ENCODE measurements around the gene GRIK4. TPM values are rescaled to one million over a fixed set of nuclear protein-coding genes. Genes with fewer than 3 reads are reported as not detected.

The GRIK4 gene
- total and polyA plus RNA-seq, 2 donors (not counting 1 experiment from before 2014, with no cell fraction given), result 0.12 to 0.27 TPM

DNA sequence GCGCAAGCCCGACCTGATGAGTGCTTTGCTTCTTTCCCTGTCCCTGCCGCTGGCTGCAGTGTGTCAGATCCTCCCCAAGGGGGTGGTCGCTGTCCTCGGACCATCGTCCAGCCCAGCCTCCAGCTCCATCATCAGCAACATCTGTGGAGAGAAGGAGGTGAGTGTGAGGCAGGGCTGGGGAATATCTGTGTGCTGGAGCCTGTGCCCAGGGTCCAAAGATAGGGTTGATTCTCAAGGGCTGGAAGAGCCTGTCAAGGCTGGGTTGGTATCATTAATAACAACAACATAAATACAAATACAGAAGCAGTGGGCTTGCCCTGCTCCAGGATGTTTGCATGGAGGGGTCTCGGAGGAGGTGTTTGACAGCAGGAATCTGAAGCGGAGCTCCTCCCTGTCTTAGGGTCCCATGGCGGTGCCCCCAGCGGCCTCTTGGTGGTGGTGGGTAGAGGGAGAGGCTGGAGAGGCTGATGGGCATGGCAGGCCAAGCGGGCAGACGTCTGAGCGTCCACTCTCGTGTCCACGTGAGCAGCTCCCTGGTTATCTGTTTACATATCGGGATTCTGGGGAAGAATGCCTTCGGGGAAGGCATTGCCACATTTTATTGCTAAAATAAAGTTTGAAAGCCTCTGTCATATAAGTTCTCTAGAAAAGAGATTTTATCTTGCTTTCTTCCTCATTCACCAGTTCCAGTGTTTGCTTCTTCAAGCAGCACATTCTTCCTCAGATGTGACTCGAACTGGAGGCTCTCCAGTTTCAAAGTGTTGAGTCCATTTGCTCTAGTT lies 304.0 kb downstream of the GRIK4 start:
- H3K4me3 Mint-ChIP-seq, result no peak overlapping the region
- no peaks in the 10 kb centered on the region for H3K79me2 ChIP-seq (ENCODE audit: control insufficient read depth, insufficient read depth, low read length)
- no peak for ATAC-seq (ENCODE audit: low read depth)
- CTCF ChIA-PET, result no interaction called here
- no peak overlapping the region for H3K27ac ChIP-seq (ENCODE audit: low read length in 2 of 2)
- no peaks in the 10 kb centered on the region for H3K36me3 ChIP-seq (replicated peaks in 1 of 2; ENCODE audit: control extremely low read depth in 1 of 2, control insufficient read depth in 1 of 2, extremely low read depth in 1 of 2, insufficient read depth in 2 of 2, low read length in 1 of 2)
- no peak overlapping the region for H2AFZ ChIP-seq (ENCODE audit: insufficient read depth, low read depth, low read length, poor library complexity, severe bottlenecking)
- no peak overlapping the region for H3K27ac Mint-ChIP-seq
- H3K4me1 Mint-ChIP-seq, result no peaks in the 10 kb centered on the region
- peaks cover 0 to 6% (median 0%) of the 10 kb centered on the region in 4 experiments for H3K27me3 ChIP-seq (replicated peaks in 1 of 4; ENCODE audit: control extremely low read depth in 1 of 4, control insufficient read depth in 3 of 4, insufficient read depth in 4 of 4, low read length in 3 of 4)
- H3K4me3 ChIP-seq (ENCODE audit: control extremely low read depth in 1 of 5, extremely low read depth in 1 of 5, insufficient read depth in 1 of 5, low read depth in 2 of 5, low read length in 4 of 5), result no peak overlapping the region
- H3K27me3 Mint-ChIP-seq, result peaks cover 31% of the 10 kb centered on the region
- no peaks in the 10 kb centered on the region for H3K9me3 ChIP-seq (ENCODE audit: control extremely low read depth in 1 of 3, control insufficient read depth in 2 of 3, insufficient read depth in 1 of 3, low read length in 2 of 3)
- no peaks in the 10 kb centered on the region for H4K20me1 ChIP-seq (ENCODE audit: control insufficient read depth, insufficient read depth, low read length, poor library complexity, severe bottlenecking)
- intact Hi-C loops (cut with micrococcal nuclease), result no loop called here
- H3K9ac ChIP-seq (ENCODE audit: low read length), result no peak overlapping the region
- POLR2A ChIA-PET, result no interaction called here
- TF ChIP-seq, protein P1, sequence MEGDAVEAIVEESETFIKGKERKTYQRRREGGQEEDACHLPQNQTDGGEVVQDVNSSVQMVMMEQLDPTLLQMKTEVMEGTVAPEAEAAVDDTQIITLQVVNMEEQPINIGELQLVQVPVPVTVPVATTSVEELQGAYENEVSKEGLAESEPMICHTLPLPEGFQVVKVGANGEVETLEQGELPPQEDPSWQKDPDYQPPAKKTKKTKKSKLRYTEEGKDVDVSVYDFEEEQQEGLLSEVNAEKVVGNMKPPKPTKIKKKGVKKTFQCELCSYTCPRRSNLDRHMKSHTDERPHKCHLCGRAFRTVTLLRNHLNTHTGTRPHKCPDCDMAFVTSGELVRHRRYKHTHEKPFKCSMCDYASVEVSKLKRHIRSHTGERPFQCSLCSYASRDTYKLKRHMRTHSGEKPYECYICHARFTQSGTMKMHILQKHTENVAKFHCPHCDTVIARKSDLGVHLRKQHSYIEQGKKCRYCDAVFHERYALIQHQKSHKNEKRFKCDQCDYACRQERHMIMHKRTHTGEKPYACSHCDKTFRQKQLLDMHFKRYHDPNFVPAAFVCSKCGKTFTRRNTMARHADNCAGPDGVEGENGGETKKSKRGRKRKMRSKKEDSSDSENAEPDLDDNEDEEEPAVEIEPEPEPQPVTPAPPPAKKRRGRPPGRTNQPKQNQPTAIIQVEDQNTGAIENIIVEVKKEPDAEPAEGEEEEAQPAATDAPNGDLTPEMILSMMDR (IDR thresholded peaks at IDR 0.05), result no peak
- no peak overlapping the region for H3K4me2 ChIP-seq (replicated peaks; ENCODE audit: low read depth, low read length, poor library complexity, severe bottlenecking)
- WGBS (ENCODE audit: insufficient coverage), result 90% methylated on average over 13 of the region's 18 CpGs
- no peaks in the 10 kb centered on the region for H3K9me3 Mint-ChIP-seq (ENCODE audit: insufficient read depth)
- H3K4me1 ChIP-seq (ENCODE audit: control insufficient read depth in 2 of 2, insufficient read depth in 2 of 2, low read length in 2 of 2), result no peaks in the 10 kb centered on the region
- DNase-seq, result no peak

DNA sequence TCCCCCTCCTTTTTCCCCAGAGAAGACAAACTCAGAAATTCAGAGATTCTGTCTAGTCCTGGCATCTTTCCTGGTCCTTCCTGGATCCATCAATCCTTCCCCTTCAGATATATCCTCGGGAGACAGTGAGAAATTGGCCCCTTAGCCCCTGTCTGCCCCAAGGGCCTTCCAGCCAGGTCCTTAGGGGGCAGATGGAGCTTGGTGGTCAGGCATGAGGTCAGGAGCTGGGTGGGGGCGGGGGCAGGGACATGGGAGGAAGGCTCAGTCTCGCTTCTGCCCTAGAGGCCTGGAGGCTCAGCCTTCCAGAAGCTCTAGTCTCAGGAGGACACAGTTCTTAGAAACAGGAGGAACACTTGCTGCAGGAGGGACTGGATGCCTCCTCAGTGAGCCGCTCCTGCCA lies 304.6 kb downstream of the GRIK4 start:
- no peaks in the 10 kb centered on the region for H3K9me3 Mint-ChIP-seq (ENCODE audit: insufficient read depth)
- H3K27me3 Mint-ChIP-seq, result peaks cover 31% of the 10 kb centered on the region
- no peak for ATAC-seq (ENCODE audit: low read depth)
- Histone ChIP-seq H3K9me3 (ENCODE audit: control extremely low read depth in 1 of 3, control insufficient read depth in 2 of 3, insufficient read depth in 1 of 3, low read length in 2 of 3) (no peaks in the 10 kb centered on the region), H3K4me2 (replicated peaks; ENCODE audit: low read depth, low read length, poor library complexity, severe bottlenecking) (no peak overlapping the region), H3K4me3 (ENCODE audit: control extremely low read depth in 1 of 5, extremely low read depth in 1 of 5, insufficient read depth in 1 of 5, low read depth in 2 of 5, low read length in 4 of 5) (no peak overlapping the region), H3K79me2 (ENCODE audit: control insufficient read depth, insufficient read depth, low read length) (no peaks in the 10 kb centered on the region), H2AFZ (ENCODE audit: insufficient read depth, low read depth, low read length, poor library complexity, severe bottlenecking) (no peak overlapping the region), H3K9ac (ENCODE audit: low read length) (no peak overlapping the region), H3K36me3 (replicated peaks in 1 of 2; ENCODE audit: control extremely low read depth in 1 of 2, control insufficient read depth in 1 of 2, extremely low read depth in 1 of 2, insufficient read depth in 2 of 2, low read length in 1 of 2) (no peaks in the 10 kb centered on the region), H3K27ac (ENCODE audit: low read length in 2 of 2) (no peak overlapping the region), H4K20me1 (ENCODE audit: control insufficient read depth, insufficient read depth, low read length, poor library complexity, severe bottlenecking) (no peaks in the 10 kb centered on the region), H3K4me1 (ENCODE audit: control insufficient read depth in 2 of 2, insufficient read depth in 2 of 2, low read length in 2 of 2) (no peaks in the 10 kb centered on the region), H3K27me3 (replicated peaks in 1 of 4; ENCODE audit: control extremely low read depth in 1 of 4, control insufficient read depth in 3 of 4, insufficient read depth in 4 of 4, low read length in 3 of 4) (peaks cover 0 to 10% (median 0%) of the 10 kb centered on the region in 4 experiments)
- ChIA-PET CTCF (no interaction called here), POLR2A (no interaction called here)
- H3K27ac Mint-ChIP-seq, result no peak overlapping the region
- no peak overlapping the region for H3K4me3 Mint-ChIP-seq
- TF ChIP-seq, protein P1 (IDR thresholded peaks at IDR 0.05), result no peak
- no peak for TF ChIP-seq EZH2 (IDR thresholded peaks at IDR 0.05; ENCODE audit: borderline replicate concordance, insufficient read depth, low read depth, low read length, poor library complexity, severe bottlenecking)
- no peak for DNase-seq
- no peaks in the 10 kb centered on the region for H3K4me1 Mint-ChIP-seq
- WGBS (ENCODE audit: insufficient coverage), result 85% methylated on average over 3 of the region's 4 CpGs
- intact Hi-C loops (cut with micrococcal nuclease), result no loop called here
